Right lobe of liver (tissue), 4 donors: ENCODE measurements around the gene MED15.

Experiments
- CTCF ChIP-seq, 4 donors: fragments of 200-600 bp in 3 of 4; fragments of 450-650 bp in 1 of 4; IDR thresholded peaks; one replicate each; pipeline versions ENCODE4 v1.5.1 to v1.8.0; 2016 to 2022; ENCODE audit warnings: antibody characterized with exemption in 4 of 4, mild to moderate bottlenecking in 2 of 4
- POLR2A ChIP-seq: fragments of 450-650 bp; IDR thresholded peaks from one replicate; pipeline ENCODE4 v1.6.1; 2017; ENCODE audit warnings: antibody characterized with exemption, mild to moderate bottlenecking
- donor health status: DM: no; HTN: no; CAD: no.
- donor health status: DM: no; HTN: no; CAD: no.
- donor health status: DM: no; HTN: yes; CAD: no.

DNA sequence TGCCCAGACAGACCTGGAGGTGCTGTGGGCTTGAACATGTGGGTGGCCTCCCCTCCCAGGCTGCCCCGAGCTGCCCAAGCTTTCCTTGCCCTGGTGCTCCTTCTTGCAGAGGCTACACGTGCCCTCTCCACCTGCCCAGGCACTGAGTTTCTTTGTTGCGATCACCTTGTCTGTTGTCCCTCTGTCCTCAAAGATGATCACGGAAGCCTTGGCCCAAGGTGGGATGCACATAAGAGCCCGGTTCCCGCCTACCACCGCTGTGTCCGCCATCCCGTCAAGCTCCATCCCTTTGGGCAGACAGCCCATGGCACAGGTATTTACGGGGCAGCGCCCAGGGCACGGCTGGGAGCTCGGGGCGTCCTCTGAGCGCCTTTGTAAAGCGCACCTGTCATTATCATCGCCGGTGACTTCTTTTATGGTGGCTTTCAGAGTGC lies 67.5 kb downstream of the MED15 start:
- TF ChIP-seq CTCF (IDR thresholded peaks at IDR 0.05) (no peak), POLR2A (no peak)
